Mesothelial cell of epicardium (in vitro differentiated cells): ENCODE results near the gene IRF2. TPM values are rescaled to one million over a fixed set of nuclear protein-coding genes. Genes with fewer than 3 reads are reported as not detected.

Source experiments
- DNase-seq, 2 experiments: peaks; one replicate each; pipeline ENCODE4 v3.0.0; 2021; ENCODE audit warnings: low spot score in 2 of 2; ENCODE audit not compliant: unreplicated experiment in 2 of 2
- H3K27ac Mint-ChIP-seq: 2 replicates; pipeline ENCODE4 v1.8.0; 2021; ENCODE audit warnings: mixed read lengths
- H3K27me3 Mint-ChIP-seq: 2 replicates; pipeline ENCODE4 v1.8.0; 2021; ENCODE audit warnings: low read depth, mixed read lengths
- H3K36me3 Mint-ChIP-seq: 2 replicates; pipeline ENCODE4 v1.8.0; 2021; ENCODE audit warnings: mixed read lengths
- H3K4me1 Mint-ChIP-seq: 2 replicates; pipeline ENCODE4 v1.8.0; 2021; ENCODE audit warnings: mixed read lengths
- H3K4me3 Mint-ChIP-seq: 2 replicates; pipeline ENCODE4 v1.8.0; 2021; ENCODE audit warnings: mild to moderate bottlenecking, moderate library complexity, mixed read lengths
- H3K9me3 Mint-ChIP-seq: 2 replicates; pipeline ENCODE4 v1.8.0; 2021; ENCODE audit warnings: mixed read lengths
- total RNA-seq: library from RNA; stranded (reverse); gene quantifications from 3 replicates; pipeline ENCODE4 v1.2.1, GENCODE V29; 2021
- TF ChIP-seq, protein P1 (sequence below): fragments of 200-600 bp; sonication (generic); IDR thresholded peaks from one replicate; pipeline ENCODE4 v1.5.0; 2021; ENCODE audit warnings: antibody characterized with exemption; ENCODE audit not compliant: unreplicated experiment

The IRF2 gene
- total RNA-seq, 1 donor from 2014 or later: 15.8 TPM

DNA sequence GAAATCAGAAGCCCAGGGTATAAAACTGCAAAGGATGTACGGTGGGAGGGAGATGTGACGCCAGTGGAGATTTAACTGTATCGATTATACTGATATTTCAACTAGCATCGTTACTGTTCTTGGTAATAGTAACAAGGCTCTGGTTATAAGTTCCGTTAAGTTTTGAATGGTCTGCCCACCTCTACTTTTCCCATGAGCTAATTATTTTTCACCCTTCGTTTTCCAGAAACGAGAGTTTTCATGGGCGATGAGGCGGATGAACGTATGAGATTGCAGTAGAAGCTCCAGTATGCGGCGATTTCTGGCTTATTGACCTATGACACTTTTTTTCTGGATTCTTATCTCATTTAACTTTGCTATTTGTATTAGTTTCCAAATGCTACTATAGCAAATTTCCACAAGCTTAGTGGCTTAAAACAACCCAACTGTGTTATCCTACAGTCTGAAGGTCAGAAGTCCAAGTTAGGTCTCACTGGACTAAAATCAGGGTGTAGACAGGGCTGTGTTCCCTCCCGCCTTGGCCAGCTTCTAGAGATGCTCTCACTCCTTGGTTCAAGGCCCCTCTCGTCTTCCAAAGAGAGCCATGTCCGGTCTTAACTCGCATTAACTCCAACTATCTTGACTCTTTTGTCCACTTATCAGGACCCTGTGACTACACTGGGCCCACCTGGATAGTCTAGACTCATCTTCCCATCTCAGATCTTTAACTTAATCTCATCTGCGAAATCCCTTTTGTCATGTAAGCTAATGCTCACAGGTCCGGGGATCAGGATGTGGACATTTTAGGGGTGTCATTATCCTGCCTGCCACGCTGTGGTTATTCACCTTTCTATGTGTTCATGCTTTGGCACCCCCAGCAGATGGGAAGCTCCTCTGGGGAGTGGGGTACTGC, 122.5 kb downstream of the IRF2 start:
- DNase-seq: no peak
- Mint-ChIP-seq H3K9me3 (peaks cover 6% of the 10 kb centered on the region), H3K27me3 (no peaks in the 10 kb centered on the region), H3K36me3 (no peaks in the 10 kb centered on the region), H3K27ac (no peak overlapping the region), H3K4me1 (peaks cover 40% of the 10 kb centered on the region), H3K4me3 (no peak overlapping the region)
- TF ChIP-seq, protein P1, sequence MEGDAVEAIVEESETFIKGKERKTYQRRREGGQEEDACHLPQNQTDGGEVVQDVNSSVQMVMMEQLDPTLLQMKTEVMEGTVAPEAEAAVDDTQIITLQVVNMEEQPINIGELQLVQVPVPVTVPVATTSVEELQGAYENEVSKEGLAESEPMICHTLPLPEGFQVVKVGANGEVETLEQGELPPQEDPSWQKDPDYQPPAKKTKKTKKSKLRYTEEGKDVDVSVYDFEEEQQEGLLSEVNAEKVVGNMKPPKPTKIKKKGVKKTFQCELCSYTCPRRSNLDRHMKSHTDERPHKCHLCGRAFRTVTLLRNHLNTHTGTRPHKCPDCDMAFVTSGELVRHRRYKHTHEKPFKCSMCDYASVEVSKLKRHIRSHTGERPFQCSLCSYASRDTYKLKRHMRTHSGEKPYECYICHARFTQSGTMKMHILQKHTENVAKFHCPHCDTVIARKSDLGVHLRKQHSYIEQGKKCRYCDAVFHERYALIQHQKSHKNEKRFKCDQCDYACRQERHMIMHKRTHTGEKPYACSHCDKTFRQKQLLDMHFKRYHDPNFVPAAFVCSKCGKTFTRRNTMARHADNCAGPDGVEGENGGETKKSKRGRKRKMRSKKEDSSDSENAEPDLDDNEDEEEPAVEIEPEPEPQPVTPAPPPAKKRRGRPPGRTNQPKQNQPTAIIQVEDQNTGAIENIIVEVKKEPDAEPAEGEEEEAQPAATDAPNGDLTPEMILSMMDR: no peak

DNA sequence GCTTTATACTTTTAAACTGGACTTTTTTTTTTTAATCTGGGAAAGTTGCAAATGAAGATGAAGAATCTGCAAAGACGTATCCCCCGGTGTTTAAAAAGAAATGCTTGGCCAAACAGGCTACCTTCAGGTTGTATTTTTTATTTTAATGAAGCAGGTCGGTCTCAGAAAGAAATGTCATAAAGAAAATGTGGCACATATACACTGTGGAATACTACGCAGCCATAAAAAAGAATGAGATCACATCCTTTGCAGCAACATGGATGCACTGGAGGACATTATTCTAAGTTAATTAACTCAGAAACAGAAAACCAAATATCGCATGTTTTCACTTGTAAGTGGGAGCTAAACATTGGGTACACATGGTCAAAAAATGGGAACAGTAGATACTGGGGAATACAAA, 123.4 kb downstream of the IRF2 start:
- H3K4me3 Mint-ChIP-seq: no peak overlapping the region
- TF ChIP-seq, protein P1: no peak
- H3K27me3 Mint-ChIP-seq: no peaks in the 10 kb centered on the region
- H3K36me3 Mint-ChIP-seq: no peaks in the 10 kb centered on the region
- peaks cover 43% of the 10 kb centered on the region for H3K4me1 Mint-ChIP-seq
- peaks cover 6% of the 10 kb centered on the region for H3K9me3 Mint-ChIP-seq
- no peak for DNase-seq
- no peak overlapping the region for H3K27ac Mint-ChIP-seq

DNA sequence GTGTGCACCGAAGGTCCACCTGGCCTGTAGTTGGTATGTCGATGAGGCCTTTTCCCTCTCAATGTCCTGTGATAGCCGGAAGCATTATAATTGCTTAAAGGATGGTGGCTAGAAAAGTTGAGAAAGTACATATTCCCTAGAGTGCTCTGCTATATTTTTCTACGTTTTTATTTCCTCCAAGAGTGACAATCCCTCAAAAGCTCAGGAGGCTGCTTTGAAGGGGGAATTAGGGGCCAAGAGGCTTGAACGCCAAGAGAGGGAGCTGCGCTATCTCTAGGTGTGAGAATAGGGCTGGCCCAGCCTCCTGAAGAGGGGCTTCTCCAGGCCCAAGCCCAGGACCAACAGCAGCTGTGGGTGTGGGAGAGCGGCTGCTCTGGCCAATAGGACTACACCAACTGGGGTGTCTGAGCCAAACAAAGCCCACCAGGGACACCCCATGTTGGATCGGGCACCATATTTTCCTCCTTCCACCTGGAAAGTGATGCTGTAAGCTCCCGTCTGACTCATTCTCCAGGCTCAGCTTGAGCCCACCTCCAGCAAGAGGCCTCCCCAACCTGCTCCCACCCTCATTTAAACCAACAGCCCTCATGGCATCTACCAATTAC, 124.0 kb downstream of the IRF2 start:
- DNase-seq: no peak
- no peaks in the 10 kb centered on the region for H3K36me3 Mint-ChIP-seq

DNA sequence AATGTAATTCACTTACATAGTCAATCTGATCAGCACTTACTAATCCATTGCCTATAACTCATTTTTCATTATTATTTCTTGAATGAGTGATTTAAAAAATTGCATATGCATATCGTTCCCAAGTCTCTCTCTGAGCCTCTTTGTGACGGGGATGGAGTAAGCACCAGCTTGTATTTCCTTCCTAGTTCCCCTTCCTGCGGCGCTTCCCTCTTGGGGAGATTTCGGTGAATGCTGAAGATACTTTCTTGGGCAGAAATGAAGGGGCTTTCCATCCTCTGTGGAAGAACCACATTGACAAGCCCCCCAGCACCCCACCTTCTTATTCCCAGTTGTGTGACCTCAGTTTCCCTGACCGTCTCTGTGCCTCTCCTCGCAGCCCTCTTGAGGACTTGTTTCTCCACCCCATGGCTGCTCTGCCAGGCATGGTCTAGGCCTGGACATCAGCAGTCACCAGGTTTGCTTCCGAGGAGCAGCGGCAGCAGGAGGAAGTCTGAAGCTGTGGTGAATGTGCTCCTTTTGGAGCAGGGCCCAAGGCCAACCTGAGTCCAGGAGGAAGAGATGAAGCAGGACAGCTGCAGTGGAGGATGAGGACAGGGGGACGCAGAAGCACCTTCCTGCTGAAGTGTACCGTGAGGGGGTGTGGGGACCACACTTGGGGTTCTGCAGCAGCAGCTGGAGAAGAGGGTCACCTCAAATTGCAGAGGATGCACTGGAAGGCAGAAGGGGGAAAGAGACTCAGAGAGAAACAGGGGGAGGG, 124.9 kb downstream of the IRF2 start:
- H3K36me3 Mint-ChIP-seq: no peaks in the 10 kb centered on the region
- peak overlapping the region; percentile 95 for H3K27ac Mint-ChIP-seq
- TF ChIP-seq, protein P1: no peak
- H3K4me3 Mint-ChIP-seq: no peak overlapping the region
- DNase-seq: no peak
- peaks cover 6% of the 10 kb centered on the region for H3K9me3 Mint-ChIP-seq
- H3K4me1 Mint-ChIP-seq: peaks cover 34% of the 10 kb centered on the region
- no peaks in the 10 kb centered on the region for H3K27me3 Mint-ChIP-seq

More for the DNA sequence above, 124.0 kb downstream of the IRF2 start:
- TF ChIP-seq, protein P1: no peak
- H3K9me3 Mint-ChIP-seq: peaks cover 6% of the 10 kb centered on the region
- H3K27me3 Mint-ChIP-seq: no peaks in the 10 kb centered on the region
- H3K4me3 Mint-ChIP-seq: no peak overlapping the region
- peaks cover 40% of the 10 kb centered on the region for H3K4me1 Mint-ChIP-seq
- no peak overlapping the region for H3K27ac Mint-ChIP-seq

DNA sequence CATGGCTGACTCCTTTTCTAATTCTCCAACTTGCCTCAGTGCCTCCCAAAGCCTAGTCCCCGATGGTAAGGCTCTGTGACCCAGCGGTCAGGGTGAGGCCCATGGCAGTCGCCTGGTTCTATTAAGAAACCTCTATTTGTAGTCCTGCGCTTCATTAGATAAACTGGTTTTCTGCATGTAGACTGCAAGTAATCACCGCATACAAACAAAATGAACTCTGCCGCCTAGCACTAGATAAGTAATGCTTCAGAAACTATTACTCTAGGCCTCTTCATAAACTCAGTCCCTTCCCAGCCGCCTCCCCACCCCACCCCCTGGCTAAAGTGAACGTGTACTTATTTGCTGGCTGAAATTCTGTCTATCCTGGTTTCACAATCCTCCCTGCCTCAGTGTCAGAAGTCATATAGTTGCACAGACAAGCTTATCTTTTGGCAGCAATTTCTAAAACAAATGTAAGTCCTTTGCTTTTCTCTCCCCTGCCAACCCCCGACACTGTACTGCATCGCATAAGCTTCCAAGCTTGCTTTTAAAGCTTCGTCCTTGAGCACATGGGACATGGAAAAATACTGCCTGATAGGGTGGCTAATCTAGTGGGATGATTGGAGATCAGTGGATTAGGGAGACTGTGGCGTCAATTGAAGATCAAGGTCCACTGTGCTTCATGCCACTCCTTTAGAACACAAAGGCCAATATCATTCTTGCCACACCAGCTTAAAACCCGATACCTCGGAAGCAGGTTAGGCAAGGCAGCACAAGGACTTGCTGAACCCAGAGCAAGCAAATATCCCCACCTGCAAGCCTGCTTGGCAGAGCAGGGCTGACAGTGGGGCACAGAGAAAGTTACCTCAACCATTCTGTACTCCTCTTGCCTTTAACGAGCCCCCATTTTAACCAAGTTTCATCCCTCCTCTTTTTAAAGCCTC, 125.8 kb downstream of the IRF2 start:
- H3K4me3 Mint-ChIP-seq: peak overlapping the region; percentile 36
- TF ChIP-seq, protein P1: no peak

More for the DNA sequence above, 125.8 kb downstream of the IRF2 start:
- H3K27me3 Mint-ChIP-seq: no peaks in the 10 kb centered on the region
- peaks cover 39% of the 10 kb centered on the region for H3K4me1 Mint-ChIP-seq
- H3K9me3 Mint-ChIP-seq: peaks cover 6% of the 10 kb centered on the region
- peak overlapping the region; percentile 95 for H3K27ac Mint-ChIP-seq
- no peaks in the 10 kb centered on the region for H3K36me3 Mint-ChIP-seq
- DNase-seq: no peak
